Measurements from ENCODE around the gene PRM1.

PRM1 gene

DNA sequence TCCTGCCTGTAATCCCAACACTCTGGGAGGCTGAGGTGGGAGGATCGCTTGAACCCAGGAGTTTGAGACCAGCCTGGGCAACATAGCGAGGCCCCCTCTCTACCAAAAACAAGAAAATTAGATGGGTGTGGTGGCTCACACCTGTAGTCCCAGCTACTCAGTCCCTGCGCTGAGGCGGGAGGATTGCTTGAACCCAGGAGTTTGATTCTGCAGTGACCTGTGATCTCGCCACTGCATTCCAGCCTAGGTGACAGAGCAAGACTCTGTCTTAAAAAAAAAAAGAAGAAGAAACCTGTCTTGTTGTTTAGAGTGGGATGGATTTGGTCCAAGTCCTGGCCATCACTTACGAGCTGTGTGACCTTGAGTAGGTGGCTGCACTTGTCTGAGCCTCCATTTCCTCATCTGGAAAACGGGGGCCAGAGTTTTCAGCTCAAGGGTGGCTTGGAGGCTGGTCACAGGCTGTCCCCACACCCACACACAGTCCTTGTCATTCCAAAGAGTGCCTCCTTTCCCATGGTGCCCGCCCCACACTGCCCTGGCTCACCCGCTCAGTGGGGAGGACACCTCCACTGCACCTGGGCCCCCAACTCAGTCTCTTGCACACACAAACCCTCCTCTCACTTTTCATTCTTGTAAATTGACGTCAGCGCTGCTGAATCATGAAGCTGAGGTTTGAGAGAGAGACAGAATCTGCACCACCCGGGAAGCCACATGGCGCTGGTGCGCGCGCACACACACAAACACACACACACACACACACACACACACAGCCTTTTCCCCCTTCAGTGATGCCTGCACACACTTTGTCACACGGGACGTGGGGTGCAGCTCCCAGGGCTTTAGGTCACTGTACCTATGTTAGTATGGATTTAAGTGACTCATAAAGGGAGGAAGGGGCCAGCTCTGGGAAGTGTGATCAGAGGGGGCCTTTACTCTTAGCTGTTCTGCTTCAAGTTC, 29.3 kb downstream of the PRM1 start:
- no peak for DNase-seq

GRCh38 chr16:11250786-11251524, 30.2 kb downstream of the PRM1 start:
- DNase-seq = no peak

GRCh38 chr16:11250091-11250785, 30.9 kb downstream of the PRM1 start:
- no peak for DNase-seq

GRCh38 chr16:11249233-11250061, 31.7 kb downstream of the PRM1 start:
- no peak for DNase-seq

- no peak for DNase-seq
Observed at GRCh38 chr16:11248133-11248532, 33.0 kb downstream of the PRM1 start.

- DNase-seq = no peak
Observed at GRCh38 chr16:11245988-11246387, 35.1 kb downstream of the PRM1 start.

DNA sequence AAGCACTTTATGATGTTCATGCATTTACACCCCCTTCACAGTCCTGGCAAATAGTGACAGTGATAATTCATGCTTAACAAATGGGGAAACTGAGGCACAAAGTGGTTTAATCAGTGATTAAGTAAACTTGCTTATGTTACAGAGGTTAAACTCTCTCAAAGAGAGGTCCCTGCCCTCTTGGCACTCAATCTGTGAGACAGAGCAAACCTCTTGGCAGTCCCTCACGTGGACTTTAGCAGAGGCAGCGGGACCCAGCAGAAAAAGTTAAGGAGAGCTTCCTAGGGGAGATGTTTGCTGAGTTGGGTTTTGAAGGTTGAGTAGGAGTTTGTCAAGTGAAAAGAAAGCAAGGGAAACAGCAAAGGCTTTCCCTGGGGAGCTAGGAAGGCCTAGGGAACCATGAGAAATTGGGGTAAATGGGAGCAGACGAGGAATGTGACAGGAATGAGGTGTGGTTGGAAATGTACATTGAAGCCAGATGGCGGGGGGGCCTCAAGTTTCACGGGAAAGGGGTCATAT, 35.9 kb downstream of the PRM1 start:
- no peak for DNase-seq

DNA sequence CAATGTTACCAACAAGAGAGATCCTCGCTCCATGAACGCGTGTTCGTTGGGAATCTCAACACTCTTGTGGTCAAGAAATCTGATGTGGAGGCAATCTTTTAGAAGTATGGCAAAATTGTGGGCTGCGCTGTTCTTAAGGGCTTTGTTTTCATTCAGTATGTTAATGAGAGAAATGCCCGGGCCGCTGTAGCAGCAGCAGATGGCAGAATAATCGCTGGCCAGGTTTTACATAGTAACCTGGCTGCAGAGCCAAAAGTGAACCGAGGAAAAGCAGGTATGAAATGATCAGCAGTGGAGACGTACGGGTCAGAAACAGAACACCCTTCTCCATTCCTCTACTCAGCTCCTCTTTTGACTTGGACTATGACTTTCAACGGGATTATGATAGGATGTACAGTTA, 38.5 kb downstream of the PRM1 start:
- DNase-seq = no peak

GRCh38 chr16:11241480-11242204, 39.5 kb downstream of the PRM1 start:
- DNase-seq = no peak

DNA sequence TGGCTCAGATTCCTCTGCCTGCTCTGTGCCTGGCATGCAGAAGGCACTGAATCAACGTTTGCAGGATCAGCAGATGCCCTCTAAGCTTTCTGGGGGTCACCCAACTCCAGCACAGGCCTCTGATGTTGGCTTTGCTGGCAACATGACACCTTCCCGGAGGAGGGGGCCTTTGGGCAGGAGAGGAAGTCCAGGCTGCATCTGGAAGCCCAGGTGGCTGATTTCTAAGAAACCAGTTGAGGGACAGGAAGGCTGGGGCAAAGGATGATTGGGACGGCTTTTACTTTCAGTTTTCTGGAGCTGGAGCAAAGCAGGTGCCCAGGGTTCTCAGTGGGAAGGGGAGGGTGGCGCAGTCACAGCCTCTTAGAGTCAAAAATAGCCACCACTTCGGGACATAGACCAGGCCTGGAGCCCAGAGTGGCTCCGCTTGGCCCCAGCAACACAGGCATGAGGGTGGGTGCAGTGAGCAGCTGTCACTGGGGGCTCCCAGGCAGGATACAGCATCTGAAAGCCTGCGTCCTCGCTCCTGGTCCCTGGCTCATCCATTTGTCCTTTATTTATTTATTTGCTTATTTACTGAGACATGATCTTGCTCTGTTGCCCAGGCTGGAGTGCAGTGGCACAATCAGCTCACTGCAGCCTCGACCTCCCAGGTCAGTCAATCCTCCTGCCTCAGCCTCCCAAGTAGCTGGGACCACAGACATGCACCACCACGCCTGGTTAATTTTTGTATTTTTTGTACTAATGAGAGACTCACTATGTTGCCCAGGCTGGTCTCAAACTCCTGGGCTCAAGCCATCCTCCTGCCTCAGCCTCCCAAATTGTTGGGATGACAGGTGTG, 40.3 kb downstream of the PRM1 start:
- DNase-seq = no peak

DNA sequence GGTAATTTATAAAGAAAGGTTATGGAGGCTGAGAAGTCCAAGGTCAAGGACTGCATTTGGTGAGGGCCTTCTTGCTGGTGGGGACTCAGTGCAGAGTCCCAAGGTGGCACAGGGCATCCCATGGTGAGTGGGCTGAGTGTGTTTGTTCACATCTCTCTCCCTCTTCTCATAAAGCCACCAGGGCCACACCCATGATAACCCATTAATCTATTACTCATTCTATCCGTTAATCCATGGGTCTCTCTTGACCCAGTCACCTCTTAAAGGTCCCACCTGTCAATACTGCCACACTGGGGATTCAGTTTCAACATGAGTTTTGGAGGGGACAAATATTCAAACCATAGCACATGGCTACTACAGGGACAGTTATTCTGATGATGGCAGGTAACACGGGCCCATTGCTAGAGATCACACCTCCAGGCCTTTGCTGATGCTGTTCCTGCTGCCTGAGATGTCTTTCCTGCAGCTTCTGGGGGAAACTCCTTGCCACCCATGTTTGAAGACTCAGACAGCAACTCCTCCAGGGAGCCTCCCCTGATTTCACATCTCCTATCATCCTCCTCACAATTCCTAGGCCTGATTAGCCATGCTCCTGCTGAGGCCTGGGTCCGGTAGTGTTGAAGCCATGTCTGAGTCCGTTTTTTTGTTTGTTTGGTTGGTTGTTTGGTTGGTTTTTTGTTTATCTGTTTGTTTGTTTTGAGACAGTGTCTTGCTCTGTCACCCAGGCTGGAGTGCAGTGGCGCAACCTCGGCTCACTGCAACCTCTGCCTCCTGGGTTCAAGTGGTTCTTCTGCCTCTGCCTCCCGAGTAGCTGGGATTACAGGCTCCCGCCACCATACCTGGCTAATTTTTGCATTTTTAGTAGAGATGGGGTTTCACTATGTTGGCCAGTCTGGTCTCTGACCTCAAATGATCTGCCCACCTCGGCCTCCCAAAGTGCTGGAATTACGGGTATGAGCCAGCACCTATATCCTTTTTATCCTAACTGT, 41.2 kb downstream of the PRM1 start:
- DNase-seq = no peak

DNA sequence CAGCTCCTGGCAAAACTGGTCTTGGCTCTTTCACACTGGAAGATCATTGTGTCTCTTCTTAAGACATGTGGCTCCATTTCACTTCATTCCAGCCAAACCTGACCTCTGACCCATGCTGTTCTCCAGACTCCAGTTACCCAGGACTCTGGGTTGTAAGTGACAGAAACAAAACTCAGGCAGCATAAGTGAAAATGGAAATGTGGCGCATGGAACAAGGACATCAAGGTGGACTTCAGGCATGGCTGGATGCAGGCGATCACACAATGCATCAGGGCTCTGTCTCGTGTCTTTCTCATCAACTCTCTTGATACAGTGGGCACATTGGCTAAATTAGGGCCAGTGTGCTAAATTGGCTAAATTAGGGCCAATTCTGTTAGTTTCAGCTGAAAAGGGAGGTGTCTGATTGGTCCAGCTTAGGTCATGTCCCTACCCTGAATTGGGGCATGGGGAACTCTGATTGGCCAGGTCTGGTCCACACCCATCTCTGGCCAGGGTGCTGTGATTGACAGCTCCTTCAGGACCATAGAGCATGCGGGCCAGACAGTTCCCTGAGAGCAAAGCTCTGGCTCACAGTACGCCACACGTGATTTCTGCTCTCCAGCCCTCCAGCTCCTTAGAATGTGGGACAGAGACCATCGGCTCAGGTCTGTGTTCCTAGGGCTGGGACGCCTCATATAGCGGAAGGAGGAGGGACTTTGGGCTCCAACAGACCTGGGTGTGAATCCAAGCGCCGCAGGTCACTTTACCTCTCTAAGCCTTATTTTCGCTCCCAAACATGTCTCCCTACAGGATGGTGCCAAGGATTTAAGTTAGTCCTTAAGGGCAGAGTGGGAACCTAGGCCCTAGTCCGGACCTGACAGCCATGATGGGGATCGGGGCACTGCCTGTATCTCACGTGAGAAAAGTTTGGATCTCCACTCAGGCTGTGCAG, 42.6 kb downstream of the PRM1 start:
- DNase-seq = no peak

DNA sequence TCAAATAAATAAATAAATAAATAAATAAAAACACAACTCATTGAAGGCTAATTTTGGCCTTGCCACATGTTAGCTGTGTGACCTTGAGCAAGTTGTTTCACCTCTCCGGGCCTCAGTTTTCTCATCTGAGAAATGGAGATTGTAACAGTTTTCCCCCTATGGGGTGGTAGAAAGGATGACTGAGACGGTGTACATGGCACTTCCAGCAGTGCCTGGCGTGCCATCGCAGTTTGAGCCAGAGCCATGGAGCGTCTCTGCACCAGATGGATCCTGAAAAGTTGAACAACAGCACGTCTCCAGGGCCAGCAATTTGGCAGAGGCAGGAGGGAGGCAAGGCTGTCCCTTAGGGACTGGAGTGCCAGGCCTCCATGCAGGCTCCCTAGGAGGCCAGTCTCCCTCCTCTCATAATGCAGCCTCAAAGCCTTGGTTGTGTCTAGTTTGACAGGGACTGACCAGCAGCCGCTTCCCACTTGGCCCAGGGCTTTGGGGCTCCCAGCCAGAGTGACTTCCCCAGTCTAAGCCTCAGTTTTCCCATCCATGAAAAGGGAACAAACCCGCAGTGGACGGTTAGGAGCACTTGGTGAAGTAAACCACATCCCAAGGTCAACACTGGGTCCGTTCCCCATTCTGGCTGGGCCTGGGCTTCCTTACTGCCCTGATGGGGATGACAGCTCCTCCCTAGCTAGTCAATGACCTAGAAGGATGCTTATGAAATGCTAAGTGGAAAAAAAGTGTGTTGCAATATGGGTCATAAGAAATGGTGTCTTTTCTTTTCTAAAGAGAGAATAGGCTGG, 44.5 kb downstream of the PRM1 start:
- no peak for DNase-seq

GRCh38 chr16:11235703-11235991, 45.5 kb downstream of the PRM1 start:
- DNase-seq = no peak

DNA sequence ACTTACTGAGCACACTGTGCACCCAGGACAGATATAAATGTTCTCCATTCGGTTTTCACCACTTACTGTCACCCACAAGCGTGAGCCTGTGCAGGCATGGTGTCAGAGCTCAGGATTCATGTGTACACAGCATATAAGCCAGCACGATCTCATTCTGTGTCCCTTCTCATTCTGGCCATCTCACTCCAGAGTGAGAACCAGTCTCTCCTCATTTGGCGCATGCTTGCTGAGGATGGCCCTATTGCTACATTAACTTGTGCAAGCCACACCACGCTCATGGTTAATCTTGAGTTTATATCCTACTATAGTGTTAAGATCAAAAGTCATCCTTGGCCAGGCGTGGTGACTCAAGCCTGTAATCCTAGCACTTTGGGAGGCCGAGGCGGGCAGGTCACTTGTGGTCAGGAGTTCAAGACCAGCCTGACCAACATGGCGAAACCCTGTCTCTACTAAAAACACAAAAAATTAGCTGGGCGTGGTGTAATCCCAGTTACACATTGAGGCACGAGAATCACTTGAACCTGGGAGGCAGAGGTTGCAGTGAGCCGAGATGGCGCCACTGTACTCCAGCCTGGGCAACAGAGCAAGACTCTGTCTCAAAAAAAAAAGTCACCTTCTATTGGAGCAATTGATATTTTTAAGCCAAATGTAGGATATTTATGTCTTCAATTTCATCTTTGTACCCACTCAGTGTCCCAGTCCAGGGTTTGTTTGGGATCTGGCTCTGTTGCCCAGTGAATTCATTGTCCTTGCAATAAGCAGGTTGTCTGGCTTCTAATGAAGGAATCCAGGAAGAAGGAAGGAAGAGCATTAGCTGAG, 46.0 kb downstream of the PRM1 start:
- DNase-seq = no peak

- no peak for DNase-seq
Observed at GRCh38 chr16:11233727-11234376, 47.3 kb downstream of the PRM1 start.

Data from NCI-H2107 (cell line).